NT2/D1 (cell line): ENCODE data around the gene KLF11.

Source experiments
- DNase-seq: peaks from one replicate; pipeline ENCODE4 v3.0.0-alpha.2; 2011; ENCODE audit warnings: low read depth, low spot score
- H3K27me3 ChIP-seq: 2 replicates; pipeline ENCODE4 v1.6.0; 2011; ENCODE audit warnings: mild to moderate bottlenecking; ENCODE audit not compliant: insufficient read length, insufficient read depth
- H3K36me3 ChIP-seq: 2 replicates; pipeline ENCODE4 v1.6.1; 2011; ENCODE audit warnings: mild to moderate bottlenecking, low read length, mixed read lengths; ENCODE audit not compliant: insufficient read depth, insufficient read length
- H3K4me1 ChIP-seq: 2 replicates; pipeline ENCODE4 v1.5.1; 2011; ENCODE audit not compliant: insufficient read depth, insufficient read length
- H3K4me3 ChIP-seq: 2 replicates; pipeline ENCODE4 v1.5.1; 2011; ENCODE audit warnings: low read depth; ENCODE audit not compliant: insufficient read length
- H3K9ac ChIP-seq: 2 replicates; pipeline ENCODE4 v1.6.0; 2011; ENCODE audit warnings: low read depth; ENCODE audit not compliant: insufficient read length
- H3K9me3 ChIP-seq: 2 replicates; pipeline ENCODE4 v1.5.1; 2011; ENCODE audit warnings: mild to moderate bottlenecking, low read length; ENCODE audit not compliant: insufficient read depth
- SUZ12 ChIP-seq: IDR thresholded peaks from 2 replicates; pipeline ENCODE4 v1.6.1; 2011; ENCODE audit not compliant: insufficient read length, insufficient read depth; ENCODE audit errors: extremely low read depth
- YY1 ChIP-seq: IDR thresholded peaks from 2 replicates; pipeline ENCODE4 v1.6.1; 2011; ENCODE audit not compliant: insufficient read length, insufficient read depth
- ZNF274 ChIP-seq: IDR thresholded peaks from 2 replicates; pipeline ENCODE4 v1.6.1; 2011; ENCODE audit warnings: mild to moderate bottlenecking, low read depth, low read length

Gene KLF11

DNA sequence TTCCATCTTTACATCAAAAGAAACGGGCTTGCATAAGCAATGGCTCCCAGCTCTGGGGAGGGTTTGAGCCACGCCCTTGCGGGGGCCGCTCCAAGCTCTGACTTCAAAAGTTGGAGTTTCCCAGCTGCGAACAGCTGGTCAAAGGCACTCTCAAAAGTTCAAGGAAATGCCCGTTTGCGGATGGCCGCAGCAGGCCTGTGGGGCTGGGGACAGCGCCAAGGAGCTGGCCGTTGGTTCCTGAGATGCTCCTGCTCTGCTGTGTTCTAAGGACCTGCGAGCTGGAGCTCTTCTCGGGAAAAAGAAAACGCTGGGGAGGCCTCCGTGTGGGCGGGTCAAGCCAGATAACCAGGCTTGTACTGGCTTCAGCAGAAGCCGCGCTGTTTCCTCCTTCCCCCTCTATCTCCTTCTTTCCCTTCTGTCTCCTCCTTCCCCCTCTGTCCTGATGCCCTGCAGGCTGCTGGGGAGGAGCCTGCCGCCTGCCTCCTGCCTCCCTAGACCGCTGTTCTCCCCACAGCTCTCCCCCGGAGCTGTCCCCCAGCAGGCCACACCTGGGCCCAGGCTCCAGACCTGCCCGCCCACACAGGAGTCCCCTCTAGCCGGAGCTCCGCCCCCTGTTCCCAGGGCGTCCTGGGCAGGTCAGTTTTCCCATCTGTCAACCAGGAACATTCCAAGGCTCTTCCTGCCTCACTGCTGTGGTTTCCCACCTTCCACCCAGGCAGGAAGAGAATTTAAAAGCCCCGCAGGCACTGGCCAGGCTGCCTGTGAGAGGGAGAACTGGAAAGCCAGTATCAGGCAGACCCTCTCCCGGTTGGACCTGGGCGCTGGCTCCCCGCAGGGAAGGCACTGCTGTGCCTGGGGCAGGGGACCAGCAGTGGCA, 14.1 kb downstream of the KLF11 start:
- H3K4me1 ChIP-seq = peaks cover 15% of the 10 kb centered on the region
- peak overlapping the region; percentile 21 for H3K4me3 ChIP-seq
- H3K9me3 ChIP-seq = no peaks in the 10 kb centered on the region
- H3K36me3 ChIP-seq = peaks cover 12% of the 10 kb centered on the region
- TF ChIP-seq SUZ12 = no peak
- TF ChIP-seq YY1 = no peak
- TF ChIP-seq ZNF274 = no peak
- DNase-seq = peak; percentile 74
- H3K27me3 ChIP-seq = no peaks in the 10 kb centered on the region
- peak overlapping the region; percentile 61 for H3K9ac ChIP-seq

DNA sequence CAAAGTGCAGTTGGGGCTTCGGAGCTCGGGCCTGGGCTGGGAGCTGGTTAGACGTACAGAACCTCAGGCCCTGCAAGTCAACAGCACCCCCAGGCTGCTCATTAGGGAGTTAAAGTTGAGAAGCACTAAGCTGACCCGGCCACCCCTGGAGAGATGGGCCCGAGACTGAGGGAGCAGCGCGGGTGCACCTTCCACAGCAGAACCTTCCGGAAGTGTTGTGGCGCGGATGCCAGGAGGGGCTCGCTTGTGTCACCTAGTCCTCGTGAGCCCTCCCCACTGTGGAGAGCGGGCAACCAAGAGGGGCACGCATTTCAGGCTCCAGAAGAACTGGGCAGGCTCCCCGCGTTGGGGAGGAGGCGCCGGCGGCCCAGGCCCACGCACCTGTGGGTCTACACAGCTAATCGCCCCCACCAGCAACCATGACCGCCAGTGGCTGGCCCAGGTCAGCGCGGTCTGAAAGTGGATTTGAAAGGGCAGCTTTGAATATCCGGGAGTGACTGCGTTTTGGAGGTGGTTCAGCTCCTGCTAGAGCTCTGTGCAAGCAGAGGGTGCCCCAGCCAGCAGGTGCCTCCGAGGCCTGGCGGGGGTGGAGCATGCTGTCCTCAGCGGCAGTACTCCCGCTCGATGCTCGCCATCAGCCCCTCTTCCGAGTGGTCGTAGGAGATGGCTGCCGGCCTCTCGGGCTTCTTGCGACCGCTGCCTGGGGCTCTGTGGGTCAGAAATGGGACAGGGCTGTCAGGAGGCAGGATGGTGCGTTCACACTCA, 15.1 kb downstream of the KLF11 start:
- no peak for DNase-seq
- Histone ChIP-seq H3K36me3 (peaks cover 3% of the 10 kb centered on the region), H3K4me3 (no peak overlapping the region), H3K4me1 (peaks cover 15% of the 10 kb centered on the region), H3K9ac (no peak overlapping the region), H3K9me3 (no peaks in the 10 kb centered on the region), H3K27me3 (no peaks in the 10 kb centered on the region)
- TF ChIP-seq YY1 (no peak), ZNF274 (no peak), SUZ12 (no peak)

- no peak for DNase-seq
- H3K4me3 ChIP-seq = no peak overlapping the region
- no peaks in the 10 kb centered on the region for H3K36me3 ChIP-seq
- no peak for TF ChIP-seq ZNF274
- no peak for TF ChIP-seq YY1
- no peak for TF ChIP-seq SUZ12
- H3K27me3 ChIP-seq = no peaks in the 10 kb centered on the region
- no peaks in the 10 kb centered on the region for H3K9me3 ChIP-seq
- peaks cover 17% of the 10 kb centered on the region for H3K4me1 ChIP-seq
- H3K9ac ChIP-seq = no peak overlapping the region
Observed at GRCh38 chr2:10059016-10059351, 15.6 kb downstream of the KLF11 start.

- Histone ChIP-seq H3K36me3 (no peaks in the 10 kb centered on the region), H3K27me3 (no peaks in the 10 kb centered on the region), H3K9ac (no peak overlapping the region), H3K9me3 (no peaks in the 10 kb centered on the region), H3K4me1 (peaks cover 17% of the 10 kb centered on the region), H3K4me3 (no peak overlapping the region)
- DNase-seq = no peak
- TF ChIP-seq SUZ12 (no peak), ZNF274 (no peak), YY1 (no peak)
Observed at GRCh38 chr2:10059552-10060335, 16.4 kb downstream of the KLF11 start.

DNA sequence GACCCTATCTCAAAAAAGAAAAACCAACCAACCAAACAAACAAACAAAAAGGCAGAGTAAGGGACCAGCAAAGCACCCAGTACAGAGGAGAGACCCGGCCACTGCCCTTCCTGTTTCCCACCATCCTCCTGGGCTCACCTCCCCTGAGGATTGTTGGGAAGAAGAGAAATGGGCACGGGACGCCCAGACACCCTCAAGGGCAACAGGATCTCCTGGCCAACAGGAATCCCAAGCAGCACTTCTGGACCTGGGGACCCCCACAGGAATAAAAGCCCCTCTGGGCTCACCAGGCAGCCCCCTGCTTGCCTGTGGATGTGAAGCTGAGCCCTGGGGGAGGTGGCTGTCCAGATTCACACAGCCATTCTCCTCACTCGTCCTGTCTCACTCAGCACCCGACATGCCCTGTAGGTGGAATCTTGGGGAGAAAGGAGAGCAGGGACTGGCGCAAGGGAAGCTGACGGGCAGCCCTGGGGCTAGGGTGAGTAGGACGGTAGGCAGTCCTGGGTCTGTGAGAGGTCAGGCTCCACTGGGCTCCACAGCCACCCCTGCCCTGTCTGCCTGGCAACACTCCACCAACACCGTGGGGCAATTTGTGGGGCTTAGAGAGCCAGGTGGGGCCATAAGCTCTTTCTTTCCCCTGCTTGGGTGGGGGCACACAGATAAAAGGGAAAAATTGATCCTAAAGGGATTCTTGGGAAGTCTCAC, 18.0 kb downstream of the KLF11 start:
- H3K36me3 ChIP-seq = no peaks in the 10 kb centered on the region
- H3K9ac ChIP-seq = no peak overlapping the region
- DNase-seq = no peak
- no peaks in the 10 kb centered on the region for H3K9me3 ChIP-seq
- H3K27me3 ChIP-seq = no peaks in the 10 kb centered on the region
- TF ChIP-seq YY1 (no peak), ZNF274 (no peak), SUZ12 (no peak)
- no peak overlapping the region for H3K4me3 ChIP-seq
- H3K4me1 ChIP-seq = peaks cover 13% of the 10 kb centered on the region

- no peak for TF ChIP-seq YY1
- TF ChIP-seq SUZ12 = no peak
- TF ChIP-seq ZNF274 = no peak
- H3K27me3 ChIP-seq = no peaks in the 10 kb centered on the region
- DNase-seq = no peak
- H3K36me3 ChIP-seq = no peaks in the 10 kb centered on the region
- H3K4me3 ChIP-seq = no peak overlapping the region
- peaks cover 10% of the 10 kb centered on the region for H3K4me1 ChIP-seq
- no peak overlapping the region for H3K9ac ChIP-seq
- H3K9me3 ChIP-seq = no peaks in the 10 kb centered on the region
Observed at GRCh38 chr2:10062931-10063365, 19.6 kb downstream of the KLF11 start.

DNA sequence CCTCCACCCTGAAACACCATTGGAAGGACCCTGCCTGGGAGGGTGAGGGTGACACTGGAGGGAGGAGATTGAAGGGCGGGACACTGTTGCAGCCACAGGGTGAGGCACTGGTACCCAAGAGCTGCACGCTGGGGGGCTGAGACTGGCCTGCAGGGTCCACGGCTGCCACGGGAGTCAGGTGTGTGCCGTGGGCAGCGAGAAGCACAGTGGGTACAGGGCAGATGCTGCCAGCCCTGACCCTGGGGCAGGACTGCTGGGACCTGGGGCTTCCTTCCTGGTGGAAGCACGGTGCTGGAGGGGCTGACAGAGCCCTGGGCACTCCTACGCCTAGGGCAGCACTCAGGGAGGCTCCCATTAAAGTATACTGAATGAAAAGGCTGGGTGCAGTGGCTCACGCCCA, 20.2 kb downstream of the KLF11 start:
- H3K27me3 ChIP-seq = no peaks in the 10 kb centered on the region
- no peak for TF ChIP-seq SUZ12
- TF ChIP-seq YY1 = no peak
- TF ChIP-seq ZNF274 = no peak
- H3K36me3 ChIP-seq = no peaks in the 10 kb centered on the region
- no peak overlapping the region for H3K9ac ChIP-seq
- no peak overlapping the region for H3K4me3 ChIP-seq
- H3K4me1 ChIP-seq = peaks cover 5% of the 10 kb centered on the region
- no peaks in the 10 kb centered on the region for H3K9me3 ChIP-seq
- DNase-seq = no peak
